CD4-positive, alpha-beta T cell treated with Interleukin-17A for 4 hours (primary cell): ENCODE data around the gene NXPH4.

ENCODE experiments used
- DNase-seq: peaks from one replicate; pipeline ENCODE4 v3.0.0-alpha.2; 2020; ENCODE audit warnings: mixed read lengths

Gene NXPH4

DNA sequence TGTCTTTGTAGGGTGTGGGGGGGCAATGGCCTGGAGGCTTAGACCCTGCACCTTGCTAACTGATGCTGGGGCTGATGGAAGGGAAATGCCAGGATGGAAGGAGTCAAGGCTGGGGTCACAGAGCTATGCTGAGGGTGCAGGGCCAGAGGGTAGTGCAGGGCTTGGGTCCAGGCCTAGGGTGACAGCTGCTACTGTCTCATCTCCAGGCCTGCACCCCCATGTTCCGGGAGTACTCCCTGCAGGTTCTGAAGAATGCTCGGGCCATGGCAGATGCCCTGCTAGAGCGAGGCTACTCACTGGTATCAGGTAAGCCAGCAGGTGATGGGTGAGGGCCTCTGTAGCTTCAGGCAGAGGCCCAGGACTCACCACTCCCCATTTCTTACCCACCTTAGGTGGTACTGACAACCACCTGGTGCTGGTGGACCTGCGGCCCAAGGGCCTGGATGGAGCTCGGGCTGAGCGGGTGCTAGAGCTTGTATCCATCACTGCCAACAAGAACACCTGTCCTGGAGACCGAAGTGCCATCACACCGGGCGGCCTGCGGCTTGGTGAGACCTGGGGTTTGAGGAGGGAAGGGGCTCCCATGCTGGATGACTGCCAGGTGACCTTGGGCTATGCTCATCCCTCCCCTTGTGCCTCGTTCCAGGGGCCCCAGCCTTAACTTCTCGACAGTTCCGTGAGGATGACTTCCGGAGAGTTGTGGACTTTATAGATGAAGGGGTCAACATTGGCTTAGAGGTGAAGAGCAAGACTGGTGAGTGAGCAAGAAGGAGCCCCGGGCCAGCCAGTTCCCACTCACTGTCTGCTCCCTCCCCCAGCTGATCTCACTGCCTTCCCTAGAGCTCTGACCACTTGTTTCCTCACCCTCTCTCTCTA is 17.0 kb downstream of the NXPH4 start:
- DNase-seq: no peak

DNA sequence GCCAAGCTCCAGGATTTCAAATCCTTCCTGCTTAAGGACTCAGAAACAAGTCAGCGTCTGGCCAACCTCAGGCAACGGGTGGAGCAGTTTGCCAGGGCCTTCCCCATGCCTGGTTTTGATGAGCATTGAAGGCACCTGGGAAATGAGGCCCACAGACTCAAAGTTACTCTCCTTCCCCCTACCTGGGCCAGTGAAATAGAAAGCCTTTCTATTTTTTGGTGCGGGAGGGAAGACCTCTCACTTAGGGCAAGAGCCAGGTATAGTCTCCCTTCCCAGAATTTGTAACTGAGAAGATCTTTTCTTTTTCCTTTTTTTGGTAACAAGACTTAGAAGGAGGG is 17.6 kb downstream of the NXPH4 start:
- DNase-seq: no peak

DNA sequence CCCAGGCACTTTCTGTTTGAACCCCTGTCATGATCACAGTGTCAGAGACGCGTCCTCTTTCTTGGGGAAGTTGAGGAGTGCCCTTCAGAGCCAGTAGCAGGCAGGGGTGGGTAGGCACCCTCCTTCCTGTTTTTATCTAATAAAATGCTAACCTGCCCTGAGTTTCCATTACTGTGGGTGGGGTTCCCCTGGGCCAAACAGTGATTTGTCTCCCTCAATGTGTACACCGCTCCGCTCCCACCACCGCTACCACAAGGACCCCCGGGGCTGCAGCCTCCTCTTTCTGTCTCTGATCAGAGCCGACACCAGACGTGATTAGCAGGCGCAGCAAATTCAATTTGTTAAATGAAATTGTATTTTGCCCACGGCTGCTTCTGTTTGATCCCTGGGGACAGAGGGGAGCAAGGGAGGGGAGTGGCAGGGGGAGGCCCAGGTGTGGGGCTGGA is 18.0 kb downstream of the NXPH4 start:
- DNase-seq: no peak

DNA sequence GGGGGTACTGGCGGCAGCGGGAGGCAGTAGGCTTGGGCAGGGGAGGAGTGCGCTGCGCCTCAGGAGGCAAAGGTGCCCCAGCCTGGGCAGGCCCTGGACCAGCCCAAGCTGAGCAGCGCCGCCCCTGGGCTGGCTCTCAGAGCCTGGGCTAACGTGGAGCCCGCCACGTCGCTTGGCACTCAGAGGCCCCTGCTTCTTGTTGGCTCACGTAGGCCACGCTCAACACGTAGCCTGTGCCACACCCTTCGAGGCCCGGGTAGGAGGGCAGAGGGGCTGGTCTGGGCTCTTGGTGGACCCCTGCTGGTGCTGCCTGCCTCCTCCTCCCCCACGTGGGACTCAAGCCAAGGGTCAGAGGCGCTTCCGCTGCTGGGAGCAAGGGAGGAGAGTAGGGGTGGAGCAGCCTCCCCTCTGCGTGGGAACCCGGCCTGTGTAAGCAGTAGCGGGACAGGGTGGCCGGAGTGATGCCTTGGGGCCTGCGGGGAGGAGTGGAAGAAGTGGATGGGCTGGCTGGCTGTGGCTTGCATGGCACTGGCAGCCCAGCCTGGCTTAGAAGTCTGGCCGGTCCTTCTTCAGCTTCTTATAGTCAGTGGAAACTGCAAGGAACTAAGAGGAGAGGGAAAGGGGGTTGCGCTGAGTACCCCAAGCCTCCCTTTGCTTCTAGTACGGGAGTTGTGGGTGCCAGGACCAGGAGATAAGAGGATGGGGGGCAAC is 18.6 kb downstream of the NXPH4 start:
- no peak for DNase-seq

DNA sequence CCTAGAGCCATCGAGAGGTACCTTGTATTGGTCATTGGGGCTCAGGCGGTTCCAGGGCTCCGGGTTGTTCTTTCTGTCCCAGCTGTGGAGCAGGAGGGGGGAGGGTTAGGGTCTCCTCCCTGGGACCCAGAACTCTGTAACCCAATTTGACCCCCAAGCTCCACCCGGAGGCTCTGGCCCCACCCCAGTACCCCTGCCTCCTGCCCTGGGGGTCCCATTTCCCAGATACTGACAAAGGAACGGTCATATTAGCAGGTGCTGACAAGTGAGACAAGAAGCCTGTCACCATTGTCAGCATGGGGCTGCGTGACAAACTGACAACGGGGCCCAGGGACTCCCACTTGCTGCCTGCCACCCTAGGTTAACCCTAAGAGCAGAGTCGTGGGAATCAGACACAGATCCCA is 19.1 kb downstream of the NXPH4 start:
- no peak for DNase-seq

DNA sequence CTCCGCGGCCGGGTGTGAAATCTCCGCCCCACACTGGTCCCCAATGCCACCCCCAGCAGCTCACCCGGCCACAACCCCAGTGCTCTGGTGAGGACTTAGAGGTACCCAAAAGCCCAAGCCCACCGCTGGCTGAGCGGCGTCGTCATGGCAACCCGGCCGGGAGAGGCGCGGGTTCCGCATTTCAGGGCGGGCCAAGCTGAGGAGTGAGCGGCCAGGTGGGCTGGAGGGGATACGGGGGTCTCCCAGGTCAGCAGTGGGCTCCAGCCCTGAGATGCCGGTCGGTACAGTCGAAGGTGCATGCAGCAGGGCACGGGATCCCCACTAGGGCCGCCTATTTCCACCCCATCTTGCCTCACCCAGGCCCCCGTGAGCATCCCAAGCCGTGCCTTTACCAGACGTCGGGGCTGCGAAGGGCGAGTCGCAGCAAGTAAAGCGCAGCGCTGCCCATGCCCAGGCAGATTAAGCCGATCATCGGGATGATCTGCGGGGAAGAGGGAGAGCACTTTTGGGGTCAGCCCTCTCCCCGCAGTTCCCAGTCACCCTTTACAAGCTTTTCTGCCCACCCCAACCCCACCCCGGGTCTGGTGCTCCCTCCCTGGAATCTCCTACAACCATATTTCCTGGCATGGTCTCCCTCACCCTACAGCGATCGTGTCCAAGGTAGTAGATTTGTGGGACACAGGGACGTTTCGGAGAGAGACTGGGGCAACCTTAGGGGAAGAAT is 19.8 kb downstream of the NXPH4 start:
- DNase-seq: no peak

DNA sequence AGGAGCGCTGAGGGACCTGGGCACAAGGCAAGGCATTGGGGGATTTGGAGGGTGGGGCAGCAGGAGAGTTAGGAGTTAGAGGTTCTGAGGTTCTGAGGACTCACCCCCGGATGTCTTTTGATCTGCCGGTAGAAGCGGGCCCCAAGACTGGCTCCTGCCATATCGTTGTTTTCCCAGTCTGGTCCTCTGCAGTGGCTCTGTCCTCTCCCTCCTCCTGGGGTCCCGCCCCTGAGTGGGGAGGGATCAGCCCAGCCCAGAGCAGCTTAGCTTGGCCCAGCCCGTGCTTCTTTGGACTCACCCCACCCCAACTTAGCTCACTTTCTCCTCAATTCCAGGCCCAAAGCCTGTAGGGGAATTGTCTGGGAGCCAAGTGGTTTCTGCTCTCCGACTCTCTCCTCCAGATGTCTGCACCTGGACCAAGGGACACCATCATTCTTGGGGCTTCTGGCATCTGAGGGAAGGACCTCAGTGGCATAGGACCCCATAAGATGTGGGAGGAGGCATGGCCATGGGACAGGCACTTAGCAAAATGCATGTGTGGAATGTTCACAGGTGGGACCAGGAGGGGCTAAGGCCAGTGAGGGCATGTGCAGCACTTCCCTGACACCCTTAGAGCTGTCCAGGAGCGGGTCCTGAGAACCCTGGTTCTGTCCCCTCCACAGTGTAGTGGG is 20.5 kb downstream of the NXPH4 start:
- no peak for DNase-seq

DNA sequence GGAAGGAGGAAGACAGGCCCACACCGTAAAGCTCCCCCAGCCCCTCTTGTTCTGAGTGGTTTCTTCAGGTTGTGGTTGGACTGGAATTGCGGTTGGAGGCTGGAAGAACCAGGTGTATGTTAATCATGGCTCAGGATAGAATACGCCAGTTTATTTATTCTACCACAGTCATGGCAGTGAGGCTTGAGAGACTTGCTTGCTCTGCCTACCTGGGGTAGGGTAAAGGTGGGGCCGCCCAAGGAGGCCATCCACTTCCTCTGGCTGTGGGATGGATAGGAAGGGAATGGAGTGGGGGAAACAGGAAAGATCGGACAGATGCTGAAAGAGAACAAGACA is 21.0 kb downstream of the NXPH4 start:
- DNase-seq: no peak

DNA sequence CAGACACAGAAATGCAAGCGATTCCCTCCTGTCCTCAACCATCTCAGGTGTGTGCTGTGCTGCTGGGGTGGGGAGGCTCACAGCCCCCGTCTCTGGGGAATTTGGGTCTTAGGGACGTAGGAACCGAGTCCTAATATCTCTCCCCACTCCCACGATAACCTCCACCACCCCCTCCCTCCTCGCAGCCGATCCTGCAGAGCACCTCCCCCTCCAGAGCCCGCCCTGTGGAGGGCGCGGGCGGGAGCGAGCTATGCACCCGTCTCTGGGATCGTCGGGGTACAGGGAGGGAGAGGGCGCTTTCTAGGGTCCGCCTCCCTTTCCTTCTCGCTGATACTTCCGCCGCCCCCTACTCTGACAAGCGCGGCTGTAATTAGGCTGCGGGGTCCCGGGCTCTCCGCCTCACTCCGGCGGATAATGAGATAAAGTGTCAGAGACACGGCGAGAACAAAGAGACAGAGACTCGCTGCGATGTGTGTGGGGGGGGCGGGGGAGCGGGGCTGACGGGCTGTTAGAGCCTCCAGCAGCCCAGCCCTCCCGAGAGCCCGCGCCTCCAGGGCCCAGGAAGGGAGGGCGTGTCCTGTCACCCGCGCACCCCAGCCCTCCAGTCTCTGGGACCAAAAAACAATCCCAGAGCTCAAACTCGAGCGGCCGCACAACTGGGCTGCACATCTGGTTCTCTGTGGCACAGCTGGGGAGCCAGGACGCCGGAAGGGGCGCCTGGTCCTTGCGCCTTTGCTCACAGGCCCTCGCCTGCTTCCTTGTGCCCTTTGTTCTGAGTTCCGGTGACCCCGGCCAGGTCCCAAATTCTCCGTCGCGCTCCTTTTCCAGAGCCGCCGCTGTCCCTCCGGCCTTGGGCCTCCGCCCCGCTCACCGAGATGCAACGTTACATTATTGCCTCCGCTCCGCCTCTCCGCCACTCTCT is 21.6 kb downstream of the NXPH4 start:
- peak; percentile 60 for DNase-seq

DNA sequence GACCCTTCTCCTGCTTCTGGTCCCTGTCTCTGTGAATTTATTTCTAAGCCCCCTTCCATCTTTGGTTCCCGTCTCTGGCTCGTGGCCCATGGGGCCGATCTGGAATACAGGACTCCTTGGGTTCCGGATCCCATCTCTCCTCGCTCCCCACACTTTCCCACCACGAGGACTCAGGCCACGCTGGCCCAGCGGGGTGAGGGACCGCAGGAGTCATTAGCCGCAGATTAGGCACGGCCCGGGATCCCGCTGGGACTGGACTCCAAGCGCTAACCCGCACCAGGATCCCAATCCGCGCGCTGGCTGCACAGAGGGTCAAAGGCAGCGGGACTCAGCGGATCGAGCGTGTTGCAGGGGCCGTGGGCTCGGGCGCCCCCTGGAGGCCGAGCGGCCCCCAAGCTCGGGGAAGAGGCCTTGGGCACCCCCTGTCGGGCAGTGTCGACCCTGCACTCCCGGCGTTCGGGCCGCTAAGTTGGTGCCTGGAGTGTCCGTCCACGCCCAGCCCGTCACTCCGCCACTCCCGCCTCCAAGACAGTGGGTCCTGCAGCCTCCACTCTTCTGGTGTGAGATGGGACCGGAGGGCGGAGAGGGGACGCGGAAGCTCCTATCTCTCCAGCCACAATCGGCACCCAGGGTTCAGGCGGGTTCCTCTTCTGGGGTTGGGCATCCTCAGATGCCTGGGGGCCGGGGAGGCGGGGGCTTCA is 22.4 kb downstream of the NXPH4 start:
- peak; percentile 91 for DNase-seq

DNA sequence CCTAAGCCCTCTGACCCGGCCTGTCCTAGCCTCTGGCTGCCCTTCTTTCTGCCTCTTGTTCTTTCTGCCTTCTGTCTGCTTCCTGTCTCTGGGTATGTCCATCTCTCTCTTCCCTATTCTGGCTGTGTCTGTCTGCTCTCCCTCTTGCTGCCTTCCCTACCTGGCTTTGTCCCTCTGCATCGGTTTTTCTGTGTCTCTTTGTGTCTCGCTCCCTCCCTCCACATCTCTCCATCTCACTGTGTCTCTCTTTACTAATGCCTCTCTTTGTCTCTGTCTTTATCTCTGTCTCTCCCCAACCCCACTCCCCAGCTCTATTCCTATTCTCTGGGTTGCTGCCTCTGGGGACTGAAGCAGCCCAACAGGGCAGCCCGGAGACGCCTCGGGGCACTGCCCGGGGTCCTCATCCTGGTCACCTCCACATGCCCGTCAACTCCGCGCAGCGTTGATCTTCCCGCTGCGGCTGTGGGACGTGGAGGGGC is 23.0 kb downstream of the NXPH4 start:
- no peak for DNase-seq

DNA sequence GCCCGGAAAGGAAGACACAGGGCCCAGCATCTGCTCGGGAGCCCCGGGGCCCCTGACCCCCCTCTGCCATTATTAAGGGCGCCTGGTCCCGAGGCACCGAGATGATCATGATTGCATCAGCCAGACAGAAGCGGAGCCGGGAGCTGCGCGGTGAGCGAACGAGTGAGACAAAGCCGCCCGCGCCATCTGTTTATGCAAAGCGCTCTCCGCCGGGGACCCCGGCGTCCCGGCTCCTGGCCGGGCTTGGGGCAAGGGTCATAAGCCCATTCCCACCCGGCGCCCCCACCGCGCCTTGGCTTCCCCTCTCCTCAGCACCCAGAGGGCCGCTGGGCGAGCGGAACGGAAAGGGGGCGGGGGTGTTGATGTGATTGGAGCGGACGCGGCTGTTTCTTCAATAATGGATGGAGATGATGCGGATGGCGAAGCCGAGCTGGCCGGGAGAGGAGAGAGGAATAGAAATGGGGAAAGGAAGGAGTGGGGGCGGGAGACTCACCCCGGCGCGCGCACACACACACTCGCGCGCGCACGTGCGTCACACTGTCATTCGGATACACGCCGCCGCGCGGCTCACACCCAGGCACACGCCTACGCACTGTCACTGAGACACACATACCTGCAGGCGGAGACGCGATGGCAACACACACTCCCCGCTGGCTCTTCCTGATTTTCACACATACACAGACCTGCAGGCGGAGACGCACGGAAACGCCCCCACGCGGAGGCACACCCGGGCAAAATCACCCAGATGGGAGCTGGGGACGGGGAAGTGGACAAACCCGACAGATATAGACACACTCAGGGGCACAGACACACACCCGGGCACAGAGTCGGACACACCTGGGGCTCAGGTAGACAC is 23.7 kb downstream of the NXPH4 start:
- peak; percentile 87 for DNase-seq

DNA sequence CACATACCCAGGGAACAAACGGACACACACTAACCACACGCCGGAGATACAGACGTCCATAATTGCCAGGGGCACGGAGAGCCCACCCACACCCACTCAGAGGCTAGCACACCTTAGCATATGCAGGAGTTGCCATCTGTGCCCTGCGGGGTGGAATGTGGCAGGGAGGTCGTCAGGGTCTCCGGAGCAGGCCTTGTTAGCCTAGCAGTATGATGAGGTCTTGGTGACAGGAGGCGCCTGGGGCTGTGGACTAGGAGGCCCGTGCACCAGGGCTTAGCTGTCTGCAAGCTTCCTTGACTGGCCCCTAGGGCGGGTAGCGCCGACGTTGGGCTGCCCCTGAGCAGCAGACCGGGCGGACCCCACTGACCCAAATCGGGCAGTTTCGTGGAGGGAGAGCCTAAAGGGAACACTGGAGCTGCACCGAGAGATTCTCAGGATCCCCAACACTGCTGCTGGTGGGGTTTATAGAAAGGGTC is 24.4 kb downstream of the NXPH4 start:
- DNase-seq: no peak

DNA sequence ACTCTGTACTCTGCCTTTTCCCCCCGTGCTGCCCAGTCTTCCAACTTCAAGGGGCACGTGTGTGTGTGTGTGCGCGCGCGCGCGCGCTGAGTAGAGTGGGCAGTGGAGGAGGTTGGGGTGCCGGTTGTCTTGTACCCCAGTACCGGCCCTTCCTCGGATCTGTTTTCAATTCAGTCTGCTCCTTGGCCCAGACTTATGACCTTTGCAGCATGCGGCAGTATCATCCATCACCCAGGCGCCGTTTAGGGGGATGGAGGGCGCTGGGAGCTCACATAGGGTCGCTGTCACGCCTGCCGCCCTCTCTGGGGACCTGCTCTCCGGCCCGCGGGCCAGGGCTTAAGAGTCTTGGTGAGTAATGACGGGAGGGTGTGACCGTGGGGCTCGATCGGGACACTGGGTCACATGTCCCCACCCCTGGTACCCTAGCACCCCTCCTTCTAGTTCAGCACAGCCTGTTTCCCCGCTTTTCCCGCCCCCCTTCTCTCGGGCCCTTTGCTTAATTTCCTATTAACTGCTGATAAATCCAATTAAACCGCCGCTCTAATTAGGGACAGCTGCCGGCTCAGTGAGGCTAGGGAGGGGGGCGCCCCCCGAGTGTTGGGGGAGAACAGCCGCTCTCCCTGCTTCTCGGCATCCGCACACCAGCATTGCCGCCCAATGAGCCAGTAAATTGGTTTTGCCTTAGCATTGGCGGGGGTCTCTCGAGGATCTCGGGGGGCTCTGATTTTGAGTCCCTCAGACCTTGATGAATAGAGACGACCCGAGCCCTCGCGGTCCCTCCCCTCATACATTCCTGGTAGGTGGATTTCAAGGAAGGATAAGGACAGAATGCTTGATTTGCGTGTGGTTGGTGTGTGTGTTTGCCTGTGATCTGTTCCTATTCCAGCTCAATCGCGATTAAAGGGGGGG is 25.1 kb downstream of the NXPH4 start:
- DNase-seq: no peak

DNA sequence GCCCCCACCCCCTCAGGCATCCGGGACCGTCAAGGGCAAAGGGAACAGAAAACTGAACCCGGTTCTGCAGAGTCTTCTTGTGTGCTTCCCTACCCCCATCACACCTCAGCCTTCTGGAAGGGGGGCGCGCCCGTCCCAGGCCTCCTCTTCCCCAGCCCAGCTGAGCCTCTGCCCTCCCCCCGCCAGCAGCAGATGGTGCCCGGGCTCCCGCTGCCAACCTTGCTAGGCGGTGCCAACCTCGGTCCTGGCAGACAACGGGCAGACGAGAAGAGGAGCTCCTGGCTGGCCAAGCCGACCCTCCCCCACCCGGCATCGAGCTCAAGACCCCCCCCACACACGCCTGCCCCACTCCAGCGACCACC is 25.7 kb downstream of the NXPH4 start:
- DNase-seq: no peak

DNA sequence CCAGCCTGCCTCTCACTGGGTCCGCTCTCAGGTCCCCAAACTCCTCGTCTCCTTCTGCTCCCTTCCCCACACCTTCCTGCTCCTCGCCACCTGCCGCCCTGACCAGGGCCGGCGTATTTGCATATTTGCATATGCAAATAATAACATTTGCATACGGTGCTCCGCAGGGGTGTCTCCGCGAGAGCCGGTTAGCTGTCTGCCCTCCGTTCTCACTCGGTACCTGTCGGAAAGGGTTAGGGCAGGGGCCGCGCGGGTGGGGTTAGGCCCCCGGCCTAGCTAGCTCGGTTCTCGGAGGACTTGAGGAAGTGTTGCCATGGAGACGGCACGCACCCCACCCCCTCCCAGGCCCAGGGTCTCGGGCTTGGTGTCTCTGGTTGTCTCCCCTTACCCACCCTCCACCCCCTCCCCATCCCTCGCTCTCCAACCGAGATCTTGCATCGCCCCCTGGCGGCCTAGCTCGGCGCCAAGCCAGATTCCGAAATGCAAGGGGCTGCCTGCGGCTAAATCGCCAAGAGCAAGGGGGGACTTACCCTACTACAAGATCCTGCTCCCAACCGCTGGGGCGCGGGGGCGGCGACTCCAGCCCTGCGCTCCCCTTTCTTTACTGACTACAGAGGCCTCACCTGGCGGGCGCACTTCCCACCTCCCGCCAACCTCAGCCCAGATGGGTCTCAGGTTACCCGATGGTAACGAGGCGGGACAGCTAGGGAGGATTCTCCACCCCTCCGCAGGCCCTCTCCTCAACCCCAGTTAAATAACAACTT is 26.3 kb downstream of the NXPH4 start:
- peak; percentile 80 for DNase-seq

DNA sequence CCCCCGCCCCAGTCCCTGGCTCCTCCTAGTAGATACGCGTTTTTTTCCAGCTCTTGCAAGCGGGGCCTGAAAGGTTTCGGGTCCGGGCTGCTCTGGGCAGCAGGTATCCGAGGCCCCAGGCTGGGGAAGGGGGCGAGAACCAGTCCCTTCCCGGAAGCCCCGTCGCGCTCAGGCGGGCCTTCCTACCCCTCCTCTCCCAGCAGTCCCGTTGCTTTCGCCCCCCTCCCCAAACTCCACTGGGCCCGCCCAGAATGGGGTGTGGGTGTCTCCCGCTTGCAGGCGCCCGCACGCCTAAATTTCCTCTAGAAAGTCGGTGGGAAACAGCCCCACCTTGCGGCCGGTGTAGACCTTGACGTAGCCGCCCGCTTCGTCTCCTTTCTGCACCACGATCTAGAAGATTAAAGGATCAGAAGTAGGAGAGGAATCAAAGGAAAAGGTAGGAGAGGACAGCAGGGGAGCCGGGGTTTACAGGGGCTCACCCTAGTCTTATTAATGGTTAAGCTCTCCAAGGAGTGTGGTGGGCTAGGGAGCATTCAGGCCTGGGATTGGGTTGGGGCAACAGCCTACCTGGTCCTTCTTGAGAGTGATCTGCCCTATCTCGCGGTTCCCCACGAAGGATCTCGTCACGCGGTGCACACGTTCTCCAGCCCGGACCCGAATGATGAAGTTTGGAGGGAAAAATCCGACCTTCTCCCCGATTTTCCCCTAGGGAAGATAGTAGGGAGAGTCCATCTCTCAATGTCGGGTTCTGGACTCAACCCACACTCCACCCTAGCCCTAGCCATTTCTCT is 27.1 kb downstream of the NXPH4 start:
- DNase-seq: peak; percentile 89

DNA sequence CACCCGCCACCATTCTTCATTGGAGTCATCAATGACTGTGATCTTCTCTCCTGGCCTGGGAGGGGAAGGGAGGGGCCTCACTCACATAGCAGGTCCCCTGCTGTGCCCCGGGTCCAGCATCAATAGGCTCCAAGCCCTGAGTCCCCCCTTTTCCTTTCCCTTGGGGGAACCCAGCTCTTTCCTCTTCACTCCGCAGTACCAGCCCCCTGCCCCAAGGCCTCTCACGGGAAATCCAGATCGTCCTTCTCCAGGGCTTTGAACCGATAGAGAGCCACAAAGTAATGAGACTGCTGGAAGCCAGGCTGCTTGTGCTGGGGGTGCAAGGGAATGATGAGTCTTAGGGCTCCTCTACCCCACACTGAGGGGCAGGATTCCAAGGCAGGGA is 27.7 kb downstream of the NXPH4 start:
- no peak for DNase-seq
